Measurements from ENCODE around the gene HTR3A. TPM values are rescaled to one million over a fixed set of nuclear protein-coding genes. Genes with fewer than 3 reads are reported as not detected.

The HTR3A gene
- total RNA-seq, 6 experiments from 2014 or later = not detected

DNA sequence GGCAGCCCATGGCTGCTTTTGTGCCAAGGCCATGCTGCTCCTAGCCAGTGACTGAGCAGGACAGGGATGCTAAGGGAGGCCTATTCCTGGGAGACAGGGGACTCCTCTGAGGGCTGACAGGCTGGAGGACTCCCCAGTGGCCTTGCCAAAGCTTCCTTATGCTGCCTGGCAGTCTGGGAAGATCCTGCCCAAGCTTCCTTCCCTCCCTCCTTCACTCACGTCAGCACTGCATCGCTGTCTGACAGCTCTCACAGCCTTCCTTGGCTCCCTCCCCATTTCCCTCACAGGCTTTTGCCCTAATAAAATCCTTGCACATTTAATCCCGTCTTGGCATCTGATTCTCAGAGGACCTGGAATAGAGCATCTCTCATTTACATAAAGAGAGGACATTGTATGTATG lies 26.5 kb downstream of the HTR3A start:
- TF ChIP-seq CTCF (IDR thresholded peaks at IDR 0.05) = no peak
- Mint-ChIP-seq H3K4me1 (ENCODE audit: low read depth) (no peaks in the 10 kb centered on the region), H3K27me3 (ENCODE audit: insufficient read depth) (peaks cover 23% of the 10 kb centered on the region), H3K27ac (no peak overlapping the region), H3K4me3 (no peak overlapping the region), H3K9me3 (no peaks in the 10 kb centered on the region), H3K36me3 (ENCODE audit: low read depth) (no peaks in the 10 kb centered on the region)
- no peak for DNase-seq

GRCh38 chr11:114008331-114008730 lies 33.4 kb downstream of the HTR3A start:
- TF ChIP-seq CTCF (IDR thresholded peaks at IDR 0.05) = no peak
- Mint-ChIP-seq H3K4me1 (ENCODE audit: low read depth) (no peaks in the 10 kb centered on the region), H3K27ac (no peak overlapping the region), H3K36me3 (ENCODE audit: low read depth) (no peaks in the 10 kb centered on the region), H3K9me3 (no peaks in the 10 kb centered on the region), H3K27me3 (ENCODE audit: insufficient read depth) (peaks cover 12% of the 10 kb centered on the region), H3K4me3 (no peak overlapping the region)
- DNase-seq = no peak

DNA sequence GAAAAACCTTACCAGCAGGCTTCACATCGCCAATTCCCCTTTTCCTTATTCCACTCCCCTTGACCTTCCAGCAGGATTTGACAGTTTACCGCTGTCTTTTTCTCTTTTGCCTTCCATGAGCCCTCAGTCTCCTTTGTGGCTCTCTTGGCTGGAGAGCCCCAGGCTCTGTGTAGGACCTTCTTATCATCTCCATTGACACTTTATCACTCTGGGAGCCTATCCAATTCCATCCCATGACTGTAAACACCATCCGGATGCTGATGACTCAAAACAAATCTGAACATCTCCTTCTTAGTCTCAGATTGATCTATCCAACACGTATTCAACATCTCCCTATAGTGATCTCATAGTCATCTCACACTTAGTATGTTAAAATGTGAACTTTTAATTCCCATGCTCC lies 36.0 kb downstream of the HTR3A start:
- Mint-ChIP-seq H3K27ac (no peak overlapping the region), H3K9me3 (no peaks in the 10 kb centered on the region), H3K4me3 (no peak overlapping the region), H3K36me3 (ENCODE audit: low read depth) (no peaks in the 10 kb centered on the region), H3K27me3 (ENCODE audit: insufficient read depth) (peaks cover 12% of the 10 kb centered on the region), H3K4me1 (ENCODE audit: low read depth) (no peaks in the 10 kb centered on the region)
- TF ChIP-seq CTCF (IDR thresholded peaks at IDR 0.05) = no peak
- no peak for DNase-seq

DNA sequence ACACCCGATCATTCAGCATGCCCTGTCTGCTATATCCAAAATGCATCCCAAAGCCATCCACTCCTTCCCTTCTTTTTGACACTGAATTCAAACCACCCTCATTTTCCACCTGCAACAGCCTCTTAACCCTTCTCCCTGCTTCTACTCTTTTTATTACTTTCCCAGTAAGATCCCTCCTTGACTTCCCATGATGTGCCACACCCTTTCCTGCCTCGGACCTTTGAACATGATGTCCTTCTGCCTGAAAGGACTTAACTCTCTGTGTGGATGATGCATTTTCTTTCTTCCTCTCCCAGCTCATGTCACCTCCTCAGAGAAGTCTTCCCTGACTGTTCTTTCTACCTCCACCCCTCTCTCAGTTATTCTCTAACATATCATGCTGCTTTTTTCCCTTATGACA lies 36.5 kb downstream of the HTR3A start:
- H3K4me1 Mint-ChIP-seq (ENCODE audit: low read depth) = no peaks in the 10 kb centered on the region

GRCh38 chr11:114015117-114015516 lies 40.2 kb downstream of the HTR3A start:
- Mint-ChIP-seq H3K27ac (no peak overlapping the region), H3K27me3 (ENCODE audit: insufficient read depth) (peaks cover 12% of the 10 kb centered on the region), H3K4me1 (ENCODE audit: low read depth) (peaks cover 9% of the 10 kb centered on the region), H3K9me3 (no peaks in the 10 kb centered on the region), H3K4me3 (no peak overlapping the region), H3K36me3 (ENCODE audit: low read depth) (no peaks in the 10 kb centered on the region)
- DNase-seq = no peak
- TF ChIP-seq CTCF (IDR thresholded peaks at IDR 0.05) = no peak

More for the DNA sequence above, 36.5 kb downstream of the HTR3A start:
- Mint-ChIP-seq H3K36me3 (ENCODE audit: low read depth) (no peaks in the 10 kb centered on the region), H3K27me3 (ENCODE audit: insufficient read depth) (peaks cover 12% of the 10 kb centered on the region), H3K27ac (no peak overlapping the region), H3K4me3 (no peak overlapping the region), H3K9me3 (no peaks in the 10 kb centered on the region)
- TF ChIP-seq CTCF (IDR thresholded peaks at IDR 0.05) = no peak
- DNase-seq = no peak

DNA sequence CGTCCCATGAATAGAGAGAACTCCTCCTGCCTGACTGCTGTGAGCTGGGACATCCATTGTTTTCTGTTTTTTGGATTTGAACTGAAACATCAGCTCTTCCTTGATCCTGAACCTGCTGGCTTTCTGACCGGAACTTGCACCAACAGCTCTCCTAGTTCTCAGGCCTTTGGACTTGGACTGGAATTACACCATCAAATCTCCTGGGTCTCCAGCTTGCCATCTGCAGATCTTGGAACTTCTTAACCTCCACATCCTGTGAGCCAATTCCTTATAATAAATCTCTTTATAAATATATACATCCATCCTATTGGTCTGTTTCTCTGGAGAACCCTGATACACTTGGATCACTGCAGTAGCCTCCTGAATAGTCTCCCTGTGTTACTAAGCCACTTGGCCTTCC lies 42.1 kb downstream of the HTR3A start:
- no peak for DNase-seq
- Mint-ChIP-seq H3K9me3 (no peaks in the 10 kb centered on the region), H3K27me3 (ENCODE audit: insufficient read depth) (peaks cover 9% of the 10 kb centered on the region), H3K4me3 (no peak overlapping the region), H3K27ac (no peak overlapping the region), H3K4me1 (ENCODE audit: low read depth) (peaks cover 9% of the 10 kb centered on the region), H3K36me3 (ENCODE audit: low read depth) (no peaks in the 10 kb centered on the region)
- TF ChIP-seq CTCF (IDR thresholded peaks at IDR 0.05) = no peak

All from HFFc6 (cell line).